Immature natural killer cell (primary cell): ENCODE results near the gene GALNT9. TPM values are rescaled to one million over a fixed set of nuclear protein-coding genes. Genes with fewer than 3 reads are reported as not detected.

ENCODE experiments used
- DNase-seq, 3 donors: peaks; one replicate each; pipeline ENCODE4 v3.0.0; 2022; ENCODE audit warnings: mixed read lengths in 1 of 3
- H3K27ac Mint-ChIP-seq, 6 donors: one replicate each; pipeline ENCODE4 v1.8.0; 2020; ENCODE audit warnings: mixed read lengths in 6 of 6, mild to moderate bottlenecking in 5 of 6, inconsistent platforms in 4 of 6, moderate library complexity in 3 of 6
- H3K27me3 Mint-ChIP-seq, 3 donors: one replicate each; pipeline ENCODE4 v1.8.0; 2020 to 2021; ENCODE audit warnings: low read depth in 3 of 3, mild to moderate bottlenecking in 3 of 3, mixed read lengths in 3 of 3, moderate library complexity in 3 of 3, inconsistent platforms in 1 of 3
- H3K36me3 Mint-ChIP-seq, 3 donors: one replicate each; pipeline ENCODE4 v1.8.0; 2020; ENCODE audit warnings: mixed read lengths in 3 of 3, inconsistent platforms in 2 of 3, mild to moderate bottlenecking in 2 of 3
- H3K4me1 Mint-ChIP-seq, 2 donors: one replicate each; pipeline ENCODE4 v1.8.0; 2020; ENCODE audit warnings: inconsistent platforms in 2 of 2, mild to moderate bottlenecking in 2 of 2, mixed read lengths in 2 of 2, moderate library complexity in 1 of 2
- H3K4me3 Mint-ChIP-seq, 5 donors: one replicate each; pipeline ENCODE4 v1.8.0; 2020; ENCODE audit warnings: mild to moderate bottlenecking in 5 of 5, mixed read lengths in 5 of 5, inconsistent platforms in 3 of 5, moderate library complexity in 3 of 5
- H3K9me3 Mint-ChIP-seq, 6 donors: one replicate each; pipeline ENCODE4 v1.8.0; 2020; ENCODE audit warnings: mild to moderate bottlenecking in 6 of 6, mixed read lengths in 6 of 6, inconsistent platforms in 4 of 6, moderate library complexity in 3 of 6
- polyA plus RNA-seq, 3 donors: library from polyadenylated mRNA; unstranded; fragments of 300-500 nt; fragmentation: Illumina TruSeq; gene quantifications; one replicate each; pipeline ENCODE4 v1.2.3, GENCODE V29; 2021

Gene GALNT9
- polyA plus RNA-seq, 3 donors from 2014 or later: not detected

DNA sequence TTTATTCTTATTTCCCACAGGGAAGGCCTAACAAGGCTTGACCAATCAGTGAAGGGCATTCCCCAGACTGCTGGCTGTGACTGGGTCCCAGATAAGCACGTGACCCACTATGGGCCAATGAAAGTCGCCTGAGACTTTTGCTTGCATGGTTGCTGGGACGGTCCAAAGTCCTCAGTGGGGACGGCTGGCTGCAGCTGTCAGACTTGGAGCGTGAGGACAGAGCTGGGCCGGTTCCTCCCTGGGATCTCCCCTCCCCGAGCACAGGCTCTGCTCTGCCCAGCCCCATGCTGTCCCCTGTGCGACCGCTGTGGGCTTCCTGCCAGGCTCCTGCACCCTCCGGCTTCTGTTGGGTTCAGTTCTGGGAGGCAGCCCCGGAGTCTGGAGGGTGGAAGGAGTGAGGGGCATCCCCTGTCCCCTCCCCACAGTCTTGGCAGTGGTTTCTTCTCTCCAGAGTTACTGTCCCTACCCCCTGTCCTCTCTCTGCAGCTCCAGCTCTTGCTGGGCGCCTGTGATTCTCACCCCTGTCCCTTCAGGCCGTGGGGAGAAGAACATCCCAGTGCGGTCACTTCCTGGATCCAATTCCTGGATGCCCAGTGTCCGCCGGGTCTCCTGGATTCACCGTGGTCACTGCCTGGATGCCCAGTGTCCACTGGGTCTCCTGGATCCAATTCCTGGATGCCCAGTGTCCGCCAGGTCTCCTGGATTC, 50.1 kb downstream of the GALNT9 start:
- Mint-ChIP-seq H3K4me3 (no peak overlapping the region), H3K27ac (no peak overlapping the region), H3K4me1 (no peaks in the 10 kb centered on the region), H3K9me3 (no peaks in the 10 kb centered on the region), H3K36me3 (no peaks in the 10 kb centered on the region), H3K27me3 (peaks cover 5 to 8% (median 5%) of the 10 kb centered on the region in 3 donors)
- DNase-seq: no peak

DNA sequence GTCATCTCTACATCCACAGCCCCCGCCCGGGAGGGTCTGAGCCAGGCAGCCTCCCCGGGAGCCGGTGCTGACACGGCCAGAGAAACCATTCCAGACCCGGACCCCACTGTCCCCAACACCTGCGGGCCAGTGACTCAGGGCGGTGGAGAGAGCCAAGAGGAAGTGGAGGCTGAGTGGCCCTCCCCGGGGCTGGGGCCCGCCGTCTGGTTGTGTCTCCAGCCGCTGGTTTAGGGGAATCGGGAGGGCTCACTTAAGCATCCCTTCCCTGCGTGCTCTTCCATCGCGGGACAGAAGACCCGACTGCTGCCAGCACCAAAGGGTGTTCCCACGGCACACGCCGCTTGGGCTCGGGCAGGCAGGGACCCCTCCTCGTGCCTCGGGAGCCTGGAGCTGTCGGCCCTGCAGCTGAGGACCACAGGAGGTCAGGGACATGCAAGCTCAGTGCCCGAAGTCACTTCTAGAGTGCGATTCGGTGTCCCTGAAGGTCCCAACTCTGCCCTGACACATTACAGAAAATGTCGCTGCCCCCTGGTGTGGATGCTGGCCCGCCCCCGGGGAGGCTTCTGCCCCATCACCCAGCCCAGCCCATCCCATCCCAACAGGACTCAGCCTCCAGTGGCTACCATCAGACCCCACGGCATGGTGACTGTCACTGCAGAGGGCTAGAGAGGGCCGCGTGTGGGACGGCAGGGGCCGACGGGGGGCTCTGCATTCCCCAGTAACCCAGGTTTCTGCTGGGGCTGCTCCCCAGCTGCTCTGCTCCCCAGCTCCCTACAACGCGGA, 50.8 kb downstream of the GALNT9 start:
- Mint-ChIP-seq H3K27me3 (peaks cover 2 to 8% (median 5%) of the 10 kb centered on the region in 3 donors), H3K9me3 (no peaks in the 10 kb centered on the region), H3K4me3 (no peak overlapping the region), H3K27ac (no peak overlapping the region), H3K36me3 (no peaks in the 10 kb centered on the region), H3K4me1 (no peaks in the 10 kb centered on the region)
- no peak for DNase-seq

DNA sequence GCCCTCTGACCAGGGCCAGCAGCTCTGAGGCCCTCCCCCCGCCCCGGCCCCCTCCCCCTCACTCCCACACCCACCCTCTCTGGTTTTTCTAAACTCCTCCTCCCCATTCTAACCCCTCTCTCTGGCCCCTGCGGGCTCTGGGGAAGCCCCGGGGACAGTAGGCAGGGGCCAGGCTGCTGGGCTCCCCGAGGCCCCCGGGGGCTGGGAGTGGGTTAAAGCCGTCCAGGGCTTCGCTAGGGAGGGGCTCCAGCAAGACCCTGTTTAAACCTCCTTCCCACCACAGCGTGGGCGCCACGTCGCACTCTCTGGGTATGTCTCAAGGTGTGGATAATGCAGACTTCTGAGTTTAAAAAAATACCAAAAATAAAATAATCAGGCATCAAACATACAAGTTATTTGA, 51.4 kb downstream of the GALNT9 start:
- DNase-seq: no peak
- H3K4me1 Mint-ChIP-seq: no peaks in the 10 kb centered on the region
- peaks cover 2 to 8% (median 7%) of the 10 kb centered on the region in 3 donors for H3K27me3 Mint-ChIP-seq
- H3K27ac Mint-ChIP-seq: no peak overlapping the region
- no peak overlapping the region for H3K4me3 Mint-ChIP-seq
- no peaks in the 10 kb centered on the region for H3K9me3 Mint-ChIP-seq
- H3K36me3 Mint-ChIP-seq: no peaks in the 10 kb centered on the region

DNA sequence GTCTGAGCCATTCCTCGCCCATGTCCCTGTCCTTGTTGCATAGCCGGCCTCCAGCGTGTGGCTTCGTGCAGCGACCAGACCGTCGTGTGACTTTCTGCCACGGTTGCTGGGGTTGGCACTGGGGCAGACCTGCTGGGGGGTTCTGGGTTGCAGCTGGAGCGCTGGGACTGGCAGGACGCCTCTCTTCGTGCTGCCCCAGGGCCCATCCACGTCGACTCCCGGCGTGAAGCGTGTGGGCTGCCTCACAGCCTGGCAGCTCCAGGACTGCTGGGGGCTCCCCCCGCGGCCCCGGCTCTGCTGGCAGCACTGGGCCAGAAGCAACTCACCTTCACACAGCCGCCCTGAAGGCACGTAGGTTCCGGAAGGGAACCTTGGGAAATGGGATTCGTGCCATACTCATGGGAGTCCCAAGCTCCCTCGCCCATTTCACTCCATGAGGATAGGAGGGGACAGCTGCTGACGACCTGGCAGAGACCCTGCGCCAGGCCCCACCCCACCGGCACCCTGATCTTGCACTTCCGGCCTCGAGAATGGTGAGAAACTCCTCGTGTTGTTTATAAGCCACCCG, 51.9 kb downstream of the GALNT9 start:
- H3K27me3 Mint-ChIP-seq: peaks cover 4 to 8% (median 7%) of the 10 kb centered on the region in 3 donors
- no peak overlapping the region for H3K27ac Mint-ChIP-seq
- peaks cover 0 to 1% (median 0%) of the 10 kb centered on the region in 6 donors for H3K9me3 Mint-ChIP-seq
- DNase-seq: no peak
- no peak overlapping the region for H3K4me3 Mint-ChIP-seq
- no peaks in the 10 kb centered on the region for H3K36me3 Mint-ChIP-seq
- H3K4me1 Mint-ChIP-seq: no peaks in the 10 kb centered on the region

DNA sequence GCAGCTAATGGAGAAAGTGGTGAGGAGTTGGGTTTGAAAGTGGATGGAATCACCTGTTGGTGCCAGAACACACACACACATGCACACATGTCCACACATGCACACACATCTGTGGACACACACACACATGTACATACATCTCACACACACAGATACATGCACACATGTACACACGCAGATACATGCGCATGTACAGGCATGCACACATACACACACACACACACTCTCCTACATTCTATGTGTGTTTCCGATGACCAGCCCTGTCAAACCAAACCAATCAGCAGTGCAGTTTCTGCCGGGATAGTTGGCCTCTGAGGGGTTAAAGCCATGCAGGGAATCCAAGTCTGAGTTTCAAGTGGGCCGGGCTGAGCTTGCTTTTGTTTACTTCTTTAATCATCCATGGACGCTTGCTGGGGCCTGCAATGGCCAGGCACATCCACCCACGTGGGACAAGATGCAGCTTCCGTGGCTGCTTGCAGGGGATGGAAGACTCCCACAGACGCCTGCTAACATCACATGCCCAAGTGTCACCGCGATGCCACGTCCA, 52.5 kb downstream of the GALNT9 start:
- no peaks in the 10 kb centered on the region for H3K36me3 Mint-ChIP-seq
- H3K27me3 Mint-ChIP-seq: peaks cover 4 to 8% (median 7%) of the 10 kb centered on the region in 3 donors
- H3K4me1 Mint-ChIP-seq: no peaks in the 10 kb centered on the region
- no peak overlapping the region for H3K27ac Mint-ChIP-seq
- H3K9me3 Mint-ChIP-seq: peaks cover 0 to 1% (median 0%) of the 10 kb centered on the region in 6 donors
- H3K4me3 Mint-ChIP-seq: no peak overlapping the region
- DNase-seq: no peak

DNA sequence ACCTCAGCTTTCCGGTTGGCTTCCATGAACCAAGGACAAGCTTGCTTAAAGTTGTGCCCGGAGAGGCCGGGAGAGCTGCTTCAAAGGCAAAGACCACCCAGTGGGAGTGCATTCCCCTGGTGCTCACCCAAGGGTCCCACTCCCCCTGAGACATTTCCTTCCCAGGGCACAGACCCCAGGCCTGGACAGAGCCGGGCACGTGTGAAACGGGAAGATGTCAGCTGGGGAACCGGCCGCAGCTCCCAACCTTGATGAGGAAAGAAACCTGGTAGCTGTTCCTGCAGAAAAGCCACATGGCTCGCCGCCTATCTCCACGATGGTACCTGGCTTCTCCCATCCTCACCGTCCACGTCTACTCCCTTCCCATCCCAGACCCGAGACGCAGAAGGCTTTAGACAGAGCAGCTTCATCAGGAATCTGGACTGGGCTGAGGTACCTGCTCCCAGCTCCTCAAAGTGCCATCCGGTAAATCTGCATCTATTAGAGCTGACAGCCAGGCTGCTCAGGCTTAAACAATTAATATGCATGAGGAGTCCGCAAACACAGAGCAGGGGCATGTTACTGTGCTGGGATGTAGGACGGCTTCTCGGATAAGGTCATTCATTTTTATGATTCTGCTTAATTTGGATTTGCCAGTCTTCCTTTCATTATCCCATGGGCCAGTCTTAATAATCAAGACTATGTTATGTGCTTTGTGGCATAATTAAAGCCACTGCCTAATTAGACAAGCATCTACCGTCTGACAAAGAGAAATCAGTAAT, 53.1 kb downstream of the GALNT9 start:
- H3K27me3 Mint-ChIP-seq: peaks cover 4 to 8% (median 7%) of the 10 kb centered on the region in 3 donors
- H3K27ac Mint-ChIP-seq: no peak overlapping the region
- H3K4me1 Mint-ChIP-seq: no peaks in the 10 kb centered on the region
- no peak for DNase-seq
- H3K36me3 Mint-ChIP-seq: no peaks in the 10 kb centered on the region
- peaks cover 0 to 1% (median 0%) of the 10 kb centered on the region in 6 donors for H3K9me3 Mint-ChIP-seq
- no peak overlapping the region for H3K4me3 Mint-ChIP-seq

DNA sequence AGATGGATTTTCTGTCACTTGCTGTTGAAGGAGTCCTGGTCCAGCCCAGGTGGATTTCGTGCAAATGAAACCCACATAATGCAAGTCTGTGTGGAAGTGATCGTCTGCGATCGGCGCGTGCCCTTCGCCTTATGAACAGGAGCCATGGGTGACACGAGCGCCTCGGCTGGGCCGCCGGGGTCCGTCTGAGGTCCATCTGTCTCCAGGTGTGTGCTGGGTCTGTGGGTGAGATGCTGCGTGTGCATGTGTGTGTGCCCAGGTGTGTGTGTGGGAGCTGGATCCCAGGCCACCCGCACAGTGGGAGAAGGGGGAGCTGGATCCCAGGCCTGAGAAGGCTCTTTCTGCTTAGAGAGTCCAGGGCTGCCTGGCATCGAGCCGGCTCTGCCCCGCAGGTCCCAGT, 53.8 kb downstream of the GALNT9 start:
- no peak overlapping the region for H3K27ac Mint-ChIP-seq
- H3K4me1 Mint-ChIP-seq: no peaks in the 10 kb centered on the region
- peaks cover 4 to 8% (median 7%) of the 10 kb centered on the region in 3 donors for H3K27me3 Mint-ChIP-seq
- no peak for DNase-seq
- H3K9me3 Mint-ChIP-seq: peaks cover 0 to 1% (median 0%) of the 10 kb centered on the region in 6 donors
- no peaks in the 10 kb centered on the region for H3K36me3 Mint-ChIP-seq
- H3K4me3 Mint-ChIP-seq: no peak overlapping the region

DNA sequence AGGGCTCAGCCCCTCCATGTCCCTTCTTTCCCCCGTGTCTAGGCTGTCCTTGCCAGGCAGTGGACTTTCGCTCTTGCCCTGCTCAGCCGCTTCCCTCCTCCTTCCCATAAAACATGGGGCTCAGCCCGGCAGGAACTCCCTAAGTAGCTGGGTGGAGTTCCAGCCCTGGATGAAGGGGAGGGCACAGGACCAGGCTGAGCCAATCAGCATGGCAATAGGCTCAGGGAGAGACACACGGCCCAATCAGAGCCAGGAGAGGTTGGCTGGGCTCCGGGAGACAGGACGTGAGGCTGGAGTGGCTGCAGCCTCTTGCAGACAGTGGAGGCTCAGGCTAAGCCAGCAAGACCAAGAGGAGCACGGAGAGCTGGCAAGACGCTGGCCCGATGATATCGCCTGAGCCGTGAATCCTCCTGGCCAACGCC, 54.3 kb downstream of the GALNT9 start:
- Mint-ChIP-seq H3K36me3 (no peaks in the 10 kb centered on the region), H3K4me3 (no peak overlapping the region), H3K9me3 (peaks cover 0 to 1% (median 0%) of the 10 kb centered on the region in 6 donors), H3K27ac (no peak overlapping the region), H3K27me3 (peaks cover 4 to 7% (median 6%) of the 10 kb centered on the region in 3 donors), H3K4me1 (no peaks in the 10 kb centered on the region)
- DNase-seq: no peak

DNA sequence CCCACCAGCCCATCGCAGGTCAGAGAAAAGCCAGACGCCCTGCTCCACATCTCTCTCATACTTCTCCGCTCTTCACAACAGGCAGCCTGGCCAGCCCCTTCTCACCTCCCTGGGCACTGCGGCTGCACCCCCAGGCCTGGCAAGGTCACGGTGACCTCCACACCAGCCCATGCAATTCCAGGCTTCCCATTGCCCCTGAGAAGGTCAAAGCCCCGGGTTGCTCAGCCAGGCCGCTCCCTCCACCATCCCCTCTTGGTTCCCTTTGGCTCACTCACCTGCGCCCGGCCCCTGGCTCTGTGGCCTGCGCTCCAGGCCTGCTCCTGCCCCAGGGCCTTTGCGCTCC, 55.4 kb downstream of the GALNT9 start:
- no peaks in the 10 kb centered on the region for H3K4me1 Mint-ChIP-seq
- H3K36me3 Mint-ChIP-seq: no peaks in the 10 kb centered on the region
- no peak for DNase-seq
- H3K9me3 Mint-ChIP-seq: peaks cover 0 to 1% (median 0%) of the 10 kb centered on the region in 6 donors
- H3K27ac Mint-ChIP-seq: no peak overlapping the region
- H3K27me3 Mint-ChIP-seq: peaks cover 4 to 5% (median 5%) of the 10 kb centered on the region in 3 donors
- no peak overlapping the region for H3K4me3 Mint-ChIP-seq

DNA sequence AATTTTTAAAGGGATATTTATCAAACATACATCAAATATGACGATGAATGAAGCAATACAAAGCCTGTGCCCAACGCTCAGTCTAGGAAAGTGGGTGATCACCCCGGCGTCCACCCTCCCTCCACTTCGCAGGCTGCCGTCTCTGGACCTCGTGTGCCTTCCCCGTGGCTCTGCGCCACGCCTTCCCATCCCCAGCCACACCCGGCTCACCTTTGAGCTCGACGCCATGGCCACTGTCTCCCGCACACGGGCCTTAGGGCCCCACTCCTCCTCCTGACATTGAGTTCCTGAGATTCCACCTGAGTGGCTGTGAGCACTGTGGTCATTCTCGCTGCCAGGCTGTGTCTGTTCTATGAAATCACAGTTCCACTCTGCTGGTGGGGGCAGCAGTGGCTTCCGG, 56.7 kb downstream of the GALNT9 start:
- peaks cover 0 to 1% (median 0%) of the 10 kb centered on the region in 6 donors for H3K9me3 Mint-ChIP-seq
- H3K4me1 Mint-ChIP-seq: no peaks in the 10 kb centered on the region
- H3K27ac Mint-ChIP-seq: no peak overlapping the region
- no peak overlapping the region for H3K4me3 Mint-ChIP-seq
- no peak for DNase-seq
- peaks cover 2 to 5% (median 4%) of the 10 kb centered on the region in 3 donors for H3K27me3 Mint-ChIP-seq
- no peaks in the 10 kb centered on the region for H3K36me3 Mint-ChIP-seq

DNA sequence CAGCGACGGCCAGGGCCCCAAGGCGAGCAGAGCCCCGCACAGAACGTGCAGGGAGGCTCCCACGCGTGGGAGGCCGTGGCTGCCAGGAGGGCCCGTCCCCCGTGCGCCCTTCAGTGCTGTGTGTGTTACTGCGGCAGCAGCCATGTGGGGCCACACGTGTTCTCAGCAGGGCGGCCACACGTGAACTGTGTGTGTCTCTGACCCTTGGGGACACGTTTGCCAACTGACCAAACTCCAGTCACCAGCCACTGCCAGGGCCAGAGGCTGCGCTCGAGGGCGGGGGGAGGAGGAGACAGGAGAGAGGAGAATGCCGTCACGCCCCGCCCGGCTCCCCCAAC, 57.7 kb downstream of the GALNT9 start:
- Mint-ChIP-seq H3K27ac (no peak overlapping the region), H3K27me3 (peaks cover 2 to 4% (median 2%) of the 10 kb centered on the region in 3 donors), H3K4me1 (no peaks in the 10 kb centered on the region), H3K9me3 (peaks cover 0 to 1% (median 0%) of the 10 kb centered on the region in 6 donors), H3K36me3 (no peaks in the 10 kb centered on the region), H3K4me3 (no peak overlapping the region)
- no peak for DNase-seq

DNA sequence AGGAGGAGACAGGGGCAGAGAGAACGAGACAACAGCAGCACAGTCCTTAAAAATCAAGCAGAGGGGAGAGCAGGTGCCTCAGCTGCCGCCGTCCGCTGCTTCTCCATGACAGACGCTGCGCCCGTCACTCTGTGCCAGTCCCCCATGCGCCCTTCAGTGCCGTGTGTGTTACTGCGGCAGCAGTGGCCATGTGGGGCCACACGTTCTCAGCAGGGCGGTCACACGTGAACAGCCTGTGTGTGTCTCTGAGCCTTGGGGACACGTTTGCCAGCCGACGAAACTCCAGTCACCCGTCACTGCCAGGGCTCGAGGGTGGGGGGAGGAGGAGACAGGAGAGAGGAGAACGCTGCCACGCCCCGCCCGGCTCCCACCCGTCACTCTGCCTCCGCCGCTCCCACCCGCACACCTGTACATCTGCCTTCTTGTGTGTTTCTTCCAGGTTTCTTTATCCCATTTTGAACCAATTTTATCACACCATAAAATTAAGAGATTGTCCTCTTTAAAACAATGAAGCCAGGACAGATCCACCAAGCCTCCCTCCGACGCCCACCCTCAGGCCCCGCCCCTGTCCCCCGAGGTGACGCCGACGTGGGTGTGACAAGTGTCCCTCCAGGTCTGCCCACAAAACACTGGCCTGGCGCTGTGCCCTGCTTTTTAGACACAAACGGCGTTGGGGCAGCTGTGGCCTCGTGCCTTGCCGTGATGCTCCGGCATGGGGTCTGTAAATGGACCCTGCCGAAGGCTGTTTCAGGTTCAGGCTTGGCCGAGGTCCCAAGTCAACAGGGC, 58.2 kb downstream of the GALNT9 start:
- H3K36me3 Mint-ChIP-seq: no peaks in the 10 kb centered on the region
- H3K27ac Mint-ChIP-seq: no peak overlapping the region
- no peaks in the 10 kb centered on the region for H3K4me1 Mint-ChIP-seq
- H3K4me3 Mint-ChIP-seq: no peak overlapping the region
- H3K9me3 Mint-ChIP-seq: peaks cover 0 to 1% (median 0%) of the 10 kb centered on the region in 6 donors
- H3K27me3 Mint-ChIP-seq: peaks cover 2 to 4% (median 2%) of the 10 kb centered on the region in 3 donors
- DNase-seq: no peak

DNA sequence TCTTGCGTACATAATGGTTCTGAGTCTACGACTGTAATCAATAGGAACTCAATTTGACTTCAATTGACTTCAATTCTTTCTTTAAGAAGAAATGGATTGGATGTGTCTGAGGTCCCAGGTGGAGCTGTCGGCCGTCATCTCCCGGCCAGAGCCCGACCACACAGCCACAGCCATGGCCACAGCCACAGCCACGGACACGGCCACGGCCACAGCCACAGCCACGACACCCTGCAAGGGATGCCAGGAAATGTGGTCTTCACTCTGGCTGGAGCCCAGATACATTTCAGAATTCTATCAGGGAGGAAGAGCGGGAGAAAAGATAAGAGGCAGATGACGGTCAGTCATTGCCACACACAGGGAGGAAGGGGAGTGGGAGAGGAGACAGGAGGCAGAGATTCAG, 58.9 kb downstream of the GALNT9 start:
- H3K27ac Mint-ChIP-seq: no peak overlapping the region
- DNase-seq: no peak

More for the DNA sequence above, 58.9 kb downstream of the GALNT9 start:
- Mint-ChIP-seq H3K4me3 (no peak overlapping the region), H3K9me3 (peaks cover 0 to 1% (median 0%) of the 10 kb centered on the region in 6 donors), H3K36me3 (no peaks in the 10 kb centered on the region), H3K27me3 (peaks cover 2 to 4% (median 4%) of the 10 kb centered on the region in 3 donors), H3K4me1 (no peaks in the 10 kb centered on the region)
